Neural cell (in vitro differentiated cells): ENCODE results near the gene UCK2. TPM values are rescaled to one million over a fixed set of nuclear protein-coding genes. Genes with fewer than 3 reads are reported as not detected.

Source experiments
- H2AFZ ChIP-seq: fragments of 200-600, 300-800 bp; sonication (generic), shearing (Covaris generic); 2 replicates; pipeline ENCODE4 v1.6.0; 2014; ENCODE audit warnings: low read depth, mild to moderate bottlenecking, antibody characterized with exemption, low read length, moderate library complexity
- H3F3A ChIP-seq: fragments of 200-600 bp; shearing (Covaris generic); 2 replicates; pipeline ENCODE4 v1.6.1; 2016; ENCODE audit warnings: mild to moderate bottlenecking, moderate library complexity, mixed read lengths, antibody characterized with exemption, low read length; ENCODE audit not compliant: insufficient read depth, poor library complexity, severe bottlenecking
- H3K27ac ChIP-seq: fragments of 200-600, 300-800 bp; sonication (generic), shearing (Covaris generic); 2 replicates; pipeline ENCODE4 v1.5.1; 2014; ENCODE audit warnings: mild to moderate bottlenecking, low read length, moderate library complexity
- H3K27me3 ChIP-seq: fragments of 300-800, 200-600 bp; sonication (generic), shearing (Covaris generic); 2 replicates; pipeline ENCODE4 v1.6.0; 2014; ENCODE audit warnings: mild to moderate bottlenecking, low read depth, low read length, moderate library complexity; ENCODE audit not compliant: insufficient read depth
- H3K36me3 ChIP-seq: fragments of 300-800, 200-600 bp; sonication (generic), shearing (Covaris generic); 2 replicates; pipeline ENCODE4 v1.5.1; 2014; ENCODE audit warnings: mild to moderate bottlenecking, antibody characterized with exemption, low read length, moderate library complexity; ENCODE audit not compliant: insufficient read depth
- H3K4me2 ChIP-seq: fragments of 300-800, 200-600 bp; sonication (generic), shearing (Covaris generic); 2 replicates; pipeline ENCODE4 v1.6.0; 2014; ENCODE audit warnings: mild to moderate bottlenecking, low read length
- H3K4me3 ChIP-seq: fragments of 300-800, 200-600 bp; sonication (generic), shearing (Covaris generic); 2 replicates; pipeline ENCODE4 v1.5.1; 2014; ENCODE audit warnings: mild to moderate bottlenecking, low read length, moderate library complexity
- H3K79me2 ChIP-seq: fragments of 200-600 bp; shearing (Covaris generic); replicated peaks from 2 replicates; pipeline ENCODE4 v1.6.0; 2014; ENCODE audit warnings: mild to moderate bottlenecking, low read length, moderate library complexity; ENCODE audit not compliant: insufficient read depth
- H3K9ac ChIP-seq: fragments of 300-800, 200-600 bp; sonication (generic), shearing (Covaris generic); 2 replicates; pipeline ENCODE4 v1.6.1; 2016; ENCODE audit warnings: mild to moderate bottlenecking, low read length, mixed read lengths
- H3K9me2 ChIP-seq: fragments of 200-600 bp; shearing (Covaris generic); 2 replicates; pipeline ENCODE4 v1.6.1; 2016; ENCODE audit warnings: mild to moderate bottlenecking, low read length, mixed read lengths; ENCODE audit not compliant: insufficient read depth
- H3K9me3 ChIP-seq: fragments of 200-600, 300-800 bp; sonication (generic), shearing (Covaris generic); 2 replicates; pipeline ENCODE4 v1.6.1; 2016; ENCODE audit warnings: mild to moderate bottlenecking, mixed run types, low read length, moderate library complexity, mixed read lengths
- H4K20me1 ChIP-seq: fragments of 200-600 bp; shearing (Covaris generic); 2 replicates; pipeline ENCODE4 v1.6.1; 2016; ENCODE audit warnings: mild to moderate bottlenecking, mixed run types; ENCODE audit not compliant: insufficient read depth
- EP300 ChIP-seq: fragments of 450-650 bp; conservative IDR thresholded peaks from 2 replicates; pipeline ENCODE4 v1.6.1; 2014; ENCODE audit warnings: antibody characterized with exemption, mild to moderate bottlenecking, moderate library complexity; ENCODE audit not compliant: poor library complexity, severe bottlenecking
- EZH2 ChIP-seq: fragments of 200-600, 300-800 bp; shearing (Covaris generic), sonication (generic); IDR thresholded peaks from 2 replicates; pipeline ENCODE4 v1.6.1; 2014; ENCODE audit warnings: antibody characterized with exemption, low read length, borderline replicate concordance, mild to moderate bottlenecking; ENCODE audit not compliant: insufficient read depth, poor library complexity, severe bottlenecking
- MXI1 ChIP-seq: fragments of 450-650 bp; conservative IDR thresholded peaks from 2 replicates; pipeline ENCODE4 v1.6.1; 2014; ENCODE audit warnings: antibody characterized with exemption, mild to moderate bottlenecking; ENCODE audit not compliant: poor library complexity, severe bottlenecking
- POLR2AphosphoS5 ChIP-seq: IDR thresholded peaks from 2 replicates; pipeline ENCODE4 v1.6.1; 2012
- RAD21 ChIP-seq: fragments of 450-650 bp; conservative IDR thresholded peaks from 2 replicates; pipeline ENCODE4 v1.6.1; 2014; ENCODE audit warnings: antibody characterized with exemption, mild to moderate bottlenecking, moderate library complexity
- SMC3 ChIP-seq: fragments of 450-650 bp; conservative IDR thresholded peaks from 2 replicates; pipeline ENCODE4 v1.6.1; 2014; ENCODE audit warnings: antibody characterized with exemption, mild to moderate bottlenecking, moderate library complexity; ENCODE audit not compliant: poor library complexity
- TAF1 ChIP-seq: IDR thresholded peaks from 2 replicates; pipeline ENCODE4 v1.6.1; 2012; ENCODE audit warnings: low read depth
- polyA plus RNA-seq: library from polyadenylated mRNA; depleted of rRNA; stranded (reverse); fragments of >200 nt; gene quantifications from 2 replicates; pipeline ENCODE4 v1.2.3, GENCODE V29; 2014
- TF ChIP-seq, protein P1 (sequence below): IDR thresholded peaks from 2 replicates; pipeline ENCODE4 v1.6.1; 2012; ENCODE audit warnings: borderline replicate concordance
- TF ChIP-seq, protein P2 (sequence below): fragments of 450-650 bp; IDR thresholded peaks from 2 replicates; pipeline ENCODE4 v1.5.1; 2014; ENCODE audit warnings: antibody characterized with exemption, mild to moderate bottlenecking, moderate library complexity; ENCODE audit not compliant: poor library complexity, severe bottlenecking

UCK2 gene
- polyA plus RNA-seq, 1 donor from 2014 or later: 36.0 TPM

DNA sequence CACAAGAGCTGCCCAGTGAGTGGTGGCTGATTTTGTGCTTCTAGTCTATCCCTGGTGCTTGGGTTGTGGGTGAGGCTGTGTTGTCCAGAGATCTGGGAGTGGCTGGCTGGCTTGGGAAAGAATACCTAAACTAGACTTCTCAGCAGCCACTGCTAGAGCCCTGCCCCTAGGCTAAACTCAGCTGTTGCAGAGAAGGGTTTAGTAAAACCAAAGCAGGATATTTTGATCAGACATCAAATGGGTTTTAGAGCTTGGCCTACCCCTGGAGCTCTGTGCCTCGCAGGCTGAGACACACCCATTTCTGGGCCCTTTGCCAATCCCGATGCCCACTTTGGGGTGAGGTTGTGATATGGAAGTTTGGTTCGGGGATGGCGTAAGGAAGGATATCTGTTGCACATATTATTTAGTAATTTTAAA, 88.5 kb downstream of the UCK2 start:
- Histone ChIP-seq H4K20me1 (no peaks in the 10 kb centered on the region), H3K9ac (no peak overlapping the region), H3K4me3 (no peak overlapping the region), H3K79me2 (no peaks in the 10 kb centered on the region), H3K27ac (no peak overlapping the region), H3K4me2 (no peak overlapping the region), H3K36me3 (no peaks in the 10 kb centered on the region), H3K9me2 (no peaks in the 10 kb centered on the region), H3F3A (no peaks in the 10 kb centered on the region), H2AFZ (no peak overlapping the region), H3K27me3 (no peaks in the 10 kb centered on the region), H3K9me3 (no peaks in the 10 kb centered on the region)
- TF ChIP-seq RAD21 (no peak), SMC3 (no peak), EZH2 (no peak), MXI1 (no peak), POLR2AphosphoS5 (no peak), TAF1 (no peak), EP300 (no peak)
- TF ChIP-seq, protein P1, sequence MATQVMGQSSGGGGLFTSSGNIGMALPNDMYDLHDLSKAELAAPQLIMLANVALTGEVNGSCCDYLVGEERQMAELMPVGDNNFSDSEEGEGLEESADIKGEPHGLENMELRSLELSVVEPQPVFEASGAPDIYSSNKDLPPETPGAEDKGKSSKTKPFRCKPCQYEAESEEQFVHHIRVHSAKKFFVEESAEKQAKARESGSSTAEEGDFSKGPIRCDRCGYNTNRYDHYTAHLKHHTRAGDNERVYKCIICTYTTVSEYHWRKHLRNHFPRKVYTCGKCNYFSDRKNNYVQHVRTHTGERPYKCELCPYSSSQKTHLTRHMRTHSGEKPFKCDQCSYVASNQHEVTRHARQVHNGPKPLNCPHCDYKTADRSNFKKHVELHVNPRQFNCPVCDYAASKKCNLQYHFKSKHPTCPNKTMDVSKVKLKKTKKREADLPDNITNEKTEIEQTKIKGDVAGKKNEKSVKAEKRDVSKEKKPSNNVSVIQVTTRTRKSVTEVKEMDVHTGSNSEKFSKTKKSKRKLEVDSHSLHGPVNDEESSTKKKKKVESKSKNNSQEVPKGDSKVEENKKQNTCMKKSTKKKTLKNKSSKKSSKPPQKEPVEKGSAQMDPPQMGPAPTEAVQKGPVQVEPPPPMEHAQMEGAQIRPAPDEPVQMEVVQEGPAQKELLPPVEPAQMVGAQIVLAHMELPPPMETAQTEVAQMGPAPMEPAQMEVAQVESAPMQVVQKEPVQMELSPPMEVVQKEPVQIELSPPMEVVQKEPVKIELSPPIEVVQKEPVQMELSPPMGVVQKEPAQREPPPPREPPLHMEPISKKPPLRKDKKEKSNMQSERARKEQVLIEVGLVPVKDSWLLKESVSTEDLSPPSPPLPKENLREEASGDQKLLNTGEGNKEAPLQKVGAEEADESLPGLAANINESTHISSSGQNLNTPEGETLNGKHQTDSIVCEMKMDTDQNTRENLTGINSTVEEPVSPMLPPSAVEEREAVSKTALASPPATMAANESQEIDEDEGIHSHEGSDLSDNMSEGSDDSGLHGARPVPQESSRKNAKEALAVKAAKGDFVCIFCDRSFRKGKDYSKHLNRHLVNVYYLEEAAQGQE: no peak
- TF ChIP-seq, protein P2, sequence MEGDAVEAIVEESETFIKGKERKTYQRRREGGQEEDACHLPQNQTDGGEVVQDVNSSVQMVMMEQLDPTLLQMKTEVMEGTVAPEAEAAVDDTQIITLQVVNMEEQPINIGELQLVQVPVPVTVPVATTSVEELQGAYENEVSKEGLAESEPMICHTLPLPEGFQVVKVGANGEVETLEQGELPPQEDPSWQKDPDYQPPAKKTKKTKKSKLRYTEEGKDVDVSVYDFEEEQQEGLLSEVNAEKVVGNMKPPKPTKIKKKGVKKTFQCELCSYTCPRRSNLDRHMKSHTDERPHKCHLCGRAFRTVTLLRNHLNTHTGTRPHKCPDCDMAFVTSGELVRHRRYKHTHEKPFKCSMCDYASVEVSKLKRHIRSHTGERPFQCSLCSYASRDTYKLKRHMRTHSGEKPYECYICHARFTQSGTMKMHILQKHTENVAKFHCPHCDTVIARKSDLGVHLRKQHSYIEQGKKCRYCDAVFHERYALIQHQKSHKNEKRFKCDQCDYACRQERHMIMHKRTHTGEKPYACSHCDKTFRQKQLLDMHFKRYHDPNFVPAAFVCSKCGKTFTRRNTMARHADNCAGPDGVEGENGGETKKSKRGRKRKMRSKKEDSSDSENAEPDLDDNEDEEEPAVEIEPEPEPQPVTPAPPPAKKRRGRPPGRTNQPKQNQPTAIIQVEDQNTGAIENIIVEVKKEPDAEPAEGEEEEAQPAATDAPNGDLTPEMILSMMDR: no peak

DNA sequence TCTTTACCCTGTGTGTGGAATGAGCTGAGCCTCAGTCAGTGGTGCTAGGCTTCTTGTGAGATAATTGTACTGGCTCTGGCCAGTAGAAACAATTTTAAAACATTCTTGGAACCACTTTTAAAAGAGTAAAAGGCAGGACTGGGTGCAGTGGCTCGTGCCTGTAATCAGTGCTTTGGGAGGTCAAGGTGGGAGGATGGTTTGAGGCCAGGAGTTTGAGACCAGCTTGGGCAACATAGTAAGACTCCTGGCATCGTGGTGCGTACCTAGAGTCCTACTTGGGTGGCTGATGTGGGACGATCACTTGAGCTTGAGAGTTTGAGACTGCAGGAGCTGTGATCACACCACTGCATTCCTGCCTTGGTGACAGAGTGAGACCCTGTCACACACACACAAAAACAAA, 89.8 kb downstream of the UCK2 start:
- Histone ChIP-seq H3K4me2 (no peak overlapping the region), H4K20me1 (no peaks in the 10 kb centered on the region), H2AFZ (no peak overlapping the region), H3K36me3 (no peaks in the 10 kb centered on the region), H3F3A (no peaks in the 10 kb centered on the region), H3K79me2 (no peaks in the 10 kb centered on the region), H3K27ac (no peak overlapping the region), H3K9me3 (no peaks in the 10 kb centered on the region), H3K9ac (no peak overlapping the region), H3K9me2 (no peaks in the 10 kb centered on the region), H3K4me3 (no peak overlapping the region), H3K27me3 (no peaks in the 10 kb centered on the region)
- TF ChIP-seq TAF1 (no peak), EP300 (no peak), POLR2AphosphoS5 (no peak), RAD21 (no peak), SMC3 (no peak), MXI1 (no peak), EZH2 (no peak)
- TF ChIP-seq, protein P1: no peak
- TF ChIP-seq, protein P2: no peak
